T-helper 2 cell treated with Interferon-gamma antibody and Interleukin-4, amounts not matched to agents 5 μg/mL and 100 μg/mL, for 36 hours (primary cell): ENCODE data around the gene UGT1A6.
"Not testable (repeated sequence)": the region's sequence is repeated elsewhere in the genome, so short reads cannot be mapped to it uniquely, and the experiment has no call there.

Experiments
- DNase-seq: peaks from one replicate; pipeline ENCODE4 v3.0.0; 2021; ENCODE audit warnings: low spot score
- H3K27ac Mint-ChIP-seq: one replicate; pipeline ENCODE4 v1.8.0; 2021; ENCODE audit warnings: mild to moderate bottlenecking, mixed read lengths
- H3K27me3 Mint-ChIP-seq: one replicate; pipeline ENCODE4 v1.8.0; 2021; ENCODE audit warnings: low read depth, mixed read lengths
- H3K36me3 Mint-ChIP-seq: one replicate; pipeline ENCODE4 v1.8.0; 2021; ENCODE audit warnings: low read depth, mixed read lengths
- H3K4me1 Mint-ChIP-seq: one replicate; pipeline ENCODE4 v1.8.0; 2021; ENCODE audit warnings: low read depth, mixed read lengths
- H3K4me3 Mint-ChIP-seq: one replicate; pipeline ENCODE4 v1.8.0; 2022; ENCODE audit warnings: mild to moderate bottlenecking, moderate library complexity, mixed read lengths
- H3K9me3 Mint-ChIP-seq: one replicate; pipeline ENCODE4 v1.8.0; 2021; ENCODE audit warnings: mixed read lengths

Gene UGT1A6

GRCh38 chr2:233693963-233694362 is 1.3 kb downstream of the UGT1A6 start:
- no peak for DNase-seq
- H3K4me1 Mint-ChIP-seq, result no peaks in the 10 kb centered on the region
- peaks cover 23% of the 10 kb centered on the region for H3K27me3 Mint-ChIP-seq
- no peaks in the 10 kb centered on the region for H3K36me3 Mint-ChIP-seq
- no peak overlapping the region for H3K4me3 Mint-ChIP-seq
- H3K9me3 Mint-ChIP-seq, result no peaks in the 10 kb centered on the region
- H3K27ac Mint-ChIP-seq, result no peak overlapping the region

- DNase-seq, result no peak
- Mint-ChIP-seq H3K4me1 (no peaks in the 10 kb centered on the region), H3K36me3 (no peaks in the 10 kb centered on the region), H3K27me3 (peaks cover 15% of the 10 kb centered on the region), H3K9me3 (no peaks in the 10 kb centered on the region), H3K4me3 (no peak overlapping the region), H3K27ac (no peak overlapping the region)
Measured at GRCh38 chr2:233698740-233699139, 6.0 kb downstream of the UGT1A6 start.

GRCh38 chr2:233699424-233700027 is 6.8 kb downstream of the UGT1A6 start:
- Mint-ChIP-seq H3K27me3 (peaks cover 16% of the 10 kb centered on the region), H3K4me1 (no peaks in the 10 kb centered on the region), H3K4me3 (no peak overlapping the region), H3K36me3 (no peaks in the 10 kb centered on the region), H3K27ac (no peak overlapping the region), H3K9me3 (no peaks in the 10 kb centered on the region)
- DNase-seq, result no peak

- Mint-ChIP-seq H3K36me3 (no peaks in the 10 kb centered on the region), H3K9me3 (no peaks in the 10 kb centered on the region), H3K4me1 (no peaks in the 10 kb centered on the region), H3K27me3 (peaks cover 17% of the 10 kb centered on the region), H3K4me3 (no peak overlapping the region), H3K27ac (no peak overlapping the region)
- DNase-seq, result no peak
Measured at GRCh38 chr2:233700028-233700635, 7.4 kb downstream of the UGT1A6 start.

- not testable (repeated sequence) for H3K4me3 Mint-ChIP-seq, H3K27ac Mint-ChIP-seq, H3K36me3 Mint-ChIP-seq, H3K9me3 Mint-ChIP-seq, DNase-seq, H3K4me1 Mint-ChIP-seq
- H3K27me3 Mint-ChIP-seq, result peaks cover 18% of the 10 kb centered on the region
Measured at GRCh38 chr2:233700842-233701241, 8.2 kb downstream of the UGT1A6 start.

GRCh38 chr2:233702238-233702637 is 9.5 kb downstream of the UGT1A6 start:
- no peak for DNase-seq
- Mint-ChIP-seq H3K27me3 (peaks cover 13% of the 10 kb centered on the region), H3K4me3 (no peak overlapping the region), H3K36me3 (no peaks in the 10 kb centered on the region), H3K27ac (no peak overlapping the region), H3K9me3 (no peaks in the 10 kb centered on the region), H3K4me1 (no peaks in the 10 kb centered on the region)

- no peak overlapping the region for H3K4me3 Mint-ChIP-seq
- no peak overlapping the region for H3K27ac Mint-ChIP-seq
- H3K9me3 Mint-ChIP-seq, result no peaks in the 10 kb centered on the region
- H3K36me3 Mint-ChIP-seq, result no peaks in the 10 kb centered on the region
- peaks cover 14% of the 10 kb centered on the region for H3K27me3 Mint-ChIP-seq
- H3K4me1 Mint-ChIP-seq, result no peaks in the 10 kb centered on the region
- no peak for DNase-seq
Measured at GRCh38 chr2:233705911-233706506, 13.3 kb downstream of the UGT1A6 start.

GRCh38 chr2:233706720-233707119 is 14.0 kb downstream of the UGT1A6 start:
- DNase-seq, result no peak
- Mint-ChIP-seq H3K4me1 (no peaks in the 10 kb centered on the region), H3K36me3 (no peaks in the 10 kb centered on the region), H3K9me3 (no peaks in the 10 kb centered on the region), H3K27ac (no peak overlapping the region), H3K4me3 (no peak overlapping the region), H3K27me3 (peaks cover 17% of the 10 kb centered on the region)

GRCh38 chr2:233707940-233708644 is 15.4 kb downstream of the UGT1A6 start:
- Mint-ChIP-seq H3K4me3 (no peak overlapping the region), H3K27me3 (peaks cover 18% of the 10 kb centered on the region)

GRCh38 chr2:233708942-233709341 is 16.3 kb downstream of the UGT1A6 start:
- no peak overlapping the region for H3K27ac Mint-ChIP-seq
- H3K4me1 Mint-ChIP-seq, result peaks cover 7% of the 10 kb centered on the region
- H3K27me3 Mint-ChIP-seq, result peaks cover 20% of the 10 kb centered on the region
- no peak for DNase-seq
- H3K36me3 Mint-ChIP-seq, result no peaks in the 10 kb centered on the region
- H3K4me3 Mint-ChIP-seq, result no peak overlapping the region
- H3K9me3 Mint-ChIP-seq, result no peaks in the 10 kb centered on the region

More at GRCh38 chr2:233707940-233708644, 15.4 kb downstream of the UGT1A6 start:
- H3K36me3 Mint-ChIP-seq, result no peaks in the 10 kb centered on the region
- H3K27ac Mint-ChIP-seq, result no peak overlapping the region
- no peak for DNase-seq
- no peaks in the 10 kb centered on the region for H3K9me3 Mint-ChIP-seq
- no peaks in the 10 kb centered on the region for H3K4me1 Mint-ChIP-seq

- H3K27me3 Mint-ChIP-seq, result peaks cover 21% of the 10 kb centered on the region
- H3K9me3 Mint-ChIP-seq, result no peaks in the 10 kb centered on the region
- H3K4me3 Mint-ChIP-seq, result no peak overlapping the region
- peaks cover 10% of the 10 kb centered on the region for H3K4me1 Mint-ChIP-seq
- H3K27ac Mint-ChIP-seq, result no peak overlapping the region
- peak; percentile 33 for DNase-seq
- H3K36me3 Mint-ChIP-seq, result no peaks in the 10 kb centered on the region
Measured at GRCh38 chr2:233711312-233712008, 18.8 kb downstream of the UGT1A6 start.

- H3K4me3 Mint-ChIP-seq, result no peak within 1 kb of the TSS
- peaks cover 10% of the 10 kb centered on the region for H3K4me1 Mint-ChIP-seq
- no peaks in the 10 kb centered on the region for H3K9me3 Mint-ChIP-seq
- H3K27me3 Mint-ChIP-seq, result peaks cover 21% of the 10 kb centered on the region
- H3K27ac Mint-ChIP-seq, result no peak within 1 kb of the TSS
- DNase-seq, result no peak
- H3K36me3 Mint-ChIP-seq, result no peaks in the 10 kb centered on the region
Measured at GRCh38 chr2:233712611-233713261, 20.0 kb downstream of the UGT1A6 start, which contains the start of gene UGT1A5. TSS of gene UGT1A5 (plus strand) at chr2:233712907. CDS start at chr2:233712992, 85 bp downstream.

- Mint-ChIP-seq H3K27me3 (peaks cover 21% of the 10 kb centered on the region), H3K27ac (no peak overlapping the region), H3K36me3 (no peaks in the 10 kb centered on the region), H3K9me3 (no peaks in the 10 kb centered on the region), H3K4me1 (peaks cover 10% of the 10 kb centered on the region), H3K4me3 (no peak overlapping the region)
- DNase-seq, result no peak
Measured at GRCh38 chr2:233713262-233713615, 20.5 kb downstream of the UGT1A6 start.
